Measurements from ENCODE around the gene MTFR1L. TPM values are rescaled to one million over a fixed set of nuclear protein-coding genes. Genes with fewer than 3 reads are reported as not detected.

MTFR1L gene
- total and polyA plus RNA-seq, 9 of the 15 experiments (the other 6 are each of a cell fraction or from before 2014, with no cell fraction given) = 41.4 to 98.5 (median 53.7) TPM

- TF ChIP-seq ZBTB40 (IDR thresholded peaks at IDR 0.05) = peak; percentile 17; the same call in 1 of the 2 replicates
- no peak for TF ChIP-seq ZBTB40 (CRISPR knock-in tag; IDR thresholded peaks at IDR 0.05)
- TF ChIP-seq HDAC3 (IDR thresholded peaks at IDR 0.05; ENCODE audit: borderline replicate concordance, partially characterized antibody) = no peak
- TF ChIP-seq ATF1 (CRISPR knock-in tag; IDR thresholded peaks at IDR 0.05) = no peak
- peak; percentile 74 for TF ChIP-seq ATF1 (tag; IDR thresholded peaks at IDR 0.05)
- peak; percentile 56; the same call in 1 of the 2 replicates for TF ChIP-seq SPI1 (IDR thresholded peaks at IDR 0.05; ENCODE audit: borderline replicate concordance, low read depth, low read length)
- TF ChIP-seq SMARCC2 (IDR thresholded peaks at IDR 0.05; ENCODE audit: low read depth) = peak; percentile 58; the same call in 1 of the 2 replicates
- TF ChIP-seq CBFB (CRISPR knock-in tag; IDR thresholded peaks at IDR 0.05) = no peak
- no peak for TF ChIP-seq ZNF778 (CRISPR knock-in tag; IDR thresholded peaks at IDR 0.05)
- TF ChIP-seq ZNF175 (CRISPR knock-in tag; IDR thresholded peaks at IDR 0.05; ENCODE audit: low read depth) = 0 out of 2 replicates have a peak, but pooled peaks have one; percentile 49
- no peak for TF ChIP-seq ZNF324 (CRISPR knock-in tag; IDR thresholded peaks at IDR 0.05)
- TF ChIP-seq MYC (IDR thresholded peaks at IDR 0.05; ENCODE audit: low read depth, low read length) = peak; percentile 82
- no peak for TF ChIP-seq MYC (CRISPR knock-in tag; IDR thresholded peaks at IDR 0.05; ENCODE audit: borderline replicate concordance, low read depth)
- no peak for TF ChIP-seq ZFP30 (CRISPR knock-in tag; IDR thresholded peaks at IDR 0.05; ENCODE audit: borderline replicate concordance)
- peak; percentile 89 for TF ChIP-seq HES1 (IDR thresholded peaks at IDR 0.05; ENCODE audit: low read depth)
Observed at GRCh38 chr1:25782608-25783201, 37.0 kb upstream of the MTFR1L start (continued).
